ENCODE data around the gene PTPN22. TPM values are rescaled to one million over a fixed set of nuclear protein-coding genes. Genes with fewer than 3 reads are reported as not detected.

PTPN22 gene
- total and polyA plus RNA-seq, 2 donors from 2014 or later = 0.32 to 6.6 TPM

GRCh38 chr1:113780374-113781146 is 91.0 kb downstream of the PTPN22 start:
- no peak for TF ChIP-seq CTCF (IDR thresholded peaks at IDR 0.05; ENCODE audit: borderline replicate concordance, extremely low read depth, insufficient read depth)
- Histone ChIP-seq H3K27ac (ENCODE audit: low read depth in 2 of 2, low read length in 2 of 2) (no peak overlapping the region), H3K9ac (ENCODE audit: low read length in 3 of 3) (no peak overlapping the region), H3K4me1 (ENCODE audit: control insufficient read depth in 2 of 3, insufficient read depth in 2 of 3, low read depth in 1 of 3, low read length in 3 of 3) (peaks cover 0 to 14% (median 5%) of the 10 kb centered on the region in 3 donors), H3K27me3 (ENCODE audit: control insufficient read depth, insufficient read depth, low read length) (no peaks in the 10 kb centered on the region), H3K9me3 (ENCODE audit: control insufficient read depth in 2 of 3, insufficient read depth in 1 of 3, low read length in 3 of 3) (no peaks in the 10 kb centered on the region), H3K4me3 (ENCODE audit: low read length in 3 of 3) (no peak overlapping the region), H3K36me3 (ENCODE audit: control insufficient read depth in 2 of 3, insufficient read depth in 3 of 3, low read length in 3 of 3) (peaks cover 0 to 11% (median 4%) of the 10 kb centered on the region in 3 donors)
- FAIRE-seq = no peak
- intact Hi-C loops (cut with DNase I) = no loop called here
- DNase-seq = no peak

- intact Hi-C loops (cut with DNase I) = no loop called here
- DNase-seq (no peak), FAIRE-seq (no peak)
- H3K4me1 ChIP-seq (ENCODE audit: control insufficient read depth in 2 of 3, insufficient read depth in 2 of 3, low read depth in 1 of 3, low read length in 3 of 3) = peaks cover 0 to 14% (median 5%) of the 10 kb centered on the region in 3 donors
- no peaks in the 10 kb centered on the region for H3K9me3 ChIP-seq (ENCODE audit: control insufficient read depth in 2 of 3, insufficient read depth in 1 of 3, low read length in 3 of 3)
- H3K27me3 ChIP-seq (ENCODE audit: control insufficient read depth, insufficient read depth, low read length) = no peaks in the 10 kb centered on the region
- no peak for TF ChIP-seq CTCF (IDR thresholded peaks at IDR 0.05; ENCODE audit: borderline replicate concordance, extremely low read depth, insufficient read depth)
- H3K27ac ChIP-seq (ENCODE audit: low read depth in 2 of 2, low read length in 2 of 2) = no peak overlapping the region
- peaks cover 0 to 11% (median 4%) of the 10 kb centered on the region in 3 donors for H3K36me3 ChIP-seq (ENCODE audit: control insufficient read depth in 2 of 3, insufficient read depth in 3 of 3, low read length in 3 of 3)
- H3K4me3 ChIP-seq (ENCODE audit: low read length in 3 of 3) = no peak overlapping the region
- no peak overlapping the region for H3K9ac ChIP-seq (ENCODE audit: low read length in 3 of 3)
These were observed 92.0 kb downstream of the PTPN22 start for GRCh38 chr1:113779542-113779941.

- H3K4me1 ChIP-seq (ENCODE audit: control insufficient read depth in 2 of 3, insufficient read depth in 2 of 3, low read depth in 1 of 3, low read length in 3 of 3) = peaks cover 0 to 5% (median under 1%) of the 10 kb centered on the region in 3 donors
- no peak overlapping the region for H3K9ac ChIP-seq (ENCODE audit: low read length in 3 of 3)
- H3K27me3 ChIP-seq (ENCODE audit: control insufficient read depth, insufficient read depth, low read length) = no peaks in the 10 kb centered on the region
- H3K9me3 ChIP-seq (ENCODE audit: control insufficient read depth in 2 of 3, insufficient read depth in 1 of 3, low read length in 3 of 3) = no peaks in the 10 kb centered on the region
- H3K4me3 ChIP-seq (ENCODE audit: low read length in 3 of 3) = no peak overlapping the region
- H3K27ac ChIP-seq (ENCODE audit: low read depth in 2 of 2, low read length in 2 of 2) = no peak overlapping the region
- intact Hi-C loops (cut with DNase I) = no loop called here
- FAIRE-seq (no peak), DNase-seq (no peak)
- no peak for TF ChIP-seq CTCF (IDR thresholded peaks at IDR 0.05; ENCODE audit: borderline replicate concordance, extremely low read depth, insufficient read depth)
- peaks cover 0 to 11% (median 6%) of the 10 kb centered on the region in 3 donors for H3K36me3 ChIP-seq (ENCODE audit: control insufficient read depth in 2 of 3, insufficient read depth in 3 of 3, low read length in 3 of 3)
These were observed 94.0 kb downstream of the PTPN22 start for GRCh38 chr1:113777561-113777960.

Data from kidney (tissue), 14 donors.